HEK293T (cell line): ENCODE data around the gene ATP2B2.

Experiments used
- BHLHE40 ChIP-seq: fragments of 450-650 bp; IDR thresholded peaks from 2 replicates; pipeline ENCODE4 v1.6.1; 2016; ENCODE audit warnings: mild to moderate bottlenecking, moderate library complexity, borderline replicate concordance
- CTBP1 ChIP-seq: fragments of 450-650 bp; IDR thresholded peaks from 2 replicates; pipeline ENCODE4 v1.6.1; 2016; ENCODE audit warnings: borderline replicate concordance
- ELF4 ChIP-seq: fragments of 450-650 bp; IDR thresholded peaks from 2 replicates; pipeline ENCODE4 v1.6.1; 2017; ENCODE audit warnings: antibody characterized with exemption
- FOXA1 ChIP-seq: fragments of 450-650 bp; IDR thresholded peaks from 2 replicates; pipeline ENCODE4 v1.6.1; 2016; ENCODE audit warnings: mild to moderate bottlenecking
- FOXK2 ChIP-seq: fragments of 450-650 bp; IDR thresholded peaks from 2 replicates; pipeline ENCODE4 v1.6.1; 2016; ENCODE audit warnings: mild to moderate bottlenecking
- FOXM1 ChIP-seq: fragments of 450-650 bp; IDR thresholded peaks from 2 replicates; pipeline ENCODE4 v1.6.1; 2017; ENCODE audit warnings: mild to moderate bottlenecking, borderline replicate concordance
- HDGF ChIP-seq: fragments of 450-650 bp; IDR thresholded peaks from 2 replicates; pipeline ENCODE4 v1.6.1; 2017; ENCODE audit warnings: antibody characterized with exemption, borderline replicate concordance
- L3MBTL2 ChIP-seq: fragments of 450-650 bp; conservative IDR thresholded peaks from 2 replicates; pipeline ENCODE4 v1.6.1; 2016; ENCODE audit warnings: mild to moderate bottlenecking
- LEF1 ChIP-seq: fragments of 450-650 bp; IDR thresholded peaks from 2 replicates; pipeline ENCODE4 v1.6.1; 2017; ENCODE audit warnings: mild to moderate bottlenecking, borderline replicate concordance
- NFRKB ChIP-seq: fragments of 450-650 bp; IDR thresholded peaks from 2 replicates; pipeline ENCODE4 v1.6.1; 2016; ENCODE audit warnings: mild to moderate bottlenecking, moderate library complexity
- SP1 ChIP-seq: fragments of 450-650 bp; IDR thresholded peaks from 2 replicates; pipeline ENCODE4 v1.6.1; 2017
- SUZ12 ChIP-seq: fragments of 450-650 bp; IDR thresholded peaks from 2 replicates; pipeline ENCODE4 v1.6.1; 2016; ENCODE audit warnings: mild to moderate bottlenecking
- TARDBP ChIP-seq: fragments of 450-650 bp; IDR thresholded peaks from 2 replicates; pipeline ENCODE4 v1.6.1; 2016
- TF ChIP-seq, protein P1 (sequence below): fragments of 450-650 bp; IDR thresholded peaks from 2 replicates; pipeline ENCODE4 v1.6.1; 2016

GRCh38 chr3:10374311-10374710 is 131.1 kb downstream of the ATP2B2 start:
- no peak for TF ChIP-seq SP1
- TF ChIP-seq, protein P1, sequence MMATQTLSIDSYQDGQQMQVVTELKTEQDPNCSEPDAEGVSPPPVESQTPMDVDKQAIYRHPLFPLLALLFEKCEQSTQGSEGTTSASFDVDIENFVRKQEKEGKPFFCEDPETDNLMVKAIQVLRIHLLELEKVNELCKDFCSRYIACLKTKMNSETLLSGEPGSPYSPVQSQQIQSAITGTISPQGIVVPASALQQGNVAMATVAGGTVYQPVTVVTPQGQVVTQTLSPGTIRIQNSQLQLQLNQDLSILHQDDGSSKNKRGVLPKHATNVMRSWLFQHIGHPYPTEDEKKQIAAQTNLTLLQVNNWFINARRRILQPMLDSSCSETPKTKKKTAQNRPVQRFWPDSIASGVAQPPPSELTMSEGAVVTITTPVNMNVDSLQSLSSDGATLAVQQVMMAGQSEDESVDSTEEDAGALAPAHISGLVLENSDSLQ: no peak
- TF ChIP-seq TARDBP: no peak
- no peak for TF ChIP-seq SUZ12
- no peak for TF ChIP-seq FOXM1
- no peak for TF ChIP-seq NFRKB
- TF ChIP-seq FOXA1: no peak
- no peak for TF ChIP-seq FOXK2
- TF ChIP-seq BHLHE40: no peak
- TF ChIP-seq HDGF: no peak
- no peak for TF ChIP-seq ELF4
- TF ChIP-seq CTBP1: no peak
- TF ChIP-seq L3MBTL2: no peak
- TF ChIP-seq LEF1: no peak
